Kidney (tissue), 14 donors: ENCODE measurements around the gene MT1HL1. TPM values are rescaled to one million over a fixed set of nuclear protein-coding genes. Genes with fewer than 3 reads are reported as not detected.

Experiments
- DNase-seq, 5 donors: peaks; one replicate each; pipeline ENCODE4 v3.0.0-alpha.2; 2013 to 2020
- FAIRE-seq: peaks from 2 replicates; lab custom pipeline; 2012; peaks lifted over from hg19 to GRCh38; lab: Jason Lieb, UNC
- H3K27ac ChIP-seq, 2 donors: one replicate each; pipeline ENCODE4 v1.7.0; 2013; ENCODE audit warnings: low read depth in 2 of 2, low read length in 2 of 2, inconsistent platforms in 1 of 2
- H3K27me3 ChIP-seq: one replicate; pipeline ENCODE4 v1.7.1; 2013; ENCODE audit warnings: low read length, inconsistent platforms; ENCODE audit not compliant: control insufficient read depth, insufficient read depth
- H3K36me3 ChIP-seq, 3 donors: one replicate each; pipeline versions ENCODE4 v1.7.0 to v1.7.1; 2013; ENCODE audit warnings: low read length in 3 of 3, control low read depth in 1 of 3, inconsistent platforms in 1 of 3; ENCODE audit not compliant: insufficient read depth in 3 of 3, control insufficient read depth in 2 of 3
- H3K4me1 ChIP-seq, 3 donors: one replicate each; pipeline versions ENCODE4 v1.7.0 to v1.7.1; 2013; ENCODE audit warnings: low read length in 3 of 3, inconsistent platforms in 1 of 3, low read depth in 1 of 3; ENCODE audit not compliant: control insufficient read depth in 2 of 3, insufficient read depth in 2 of 3
- H3K4me3 ChIP-seq, 3 donors: one replicate each; pipeline versions ENCODE4 v1.7.0 to v1.8.1; 2013; ENCODE audit warnings: low read length in 3 of 3, control low read depth in 1 of 3, inconsistent platforms in 1 of 3
- H3K9ac ChIP-seq, 3 donors: one replicate each; pipeline versions ENCODE4 v1.7.0 to v1.7.1; 2013; ENCODE audit warnings: low read length in 3 of 3, control low read depth in 1 of 3, inconsistent platforms in 1 of 3
- H3K9me3 ChIP-seq, 3 donors: one replicate each; pipeline versions ENCODE4 v1.7.0 to v1.7.1; 2013; ENCODE audit warnings: low read length in 3 of 3, control low read depth in 1 of 3, inconsistent platforms in 1 of 3; ENCODE audit not compliant: control insufficient read depth in 2 of 3, insufficient read depth in 1 of 3
- CTCF ChIP-seq: IDR thresholded peaks from 3 replicates; pipeline ENCODE4 v1.5.1; 2012; ENCODE audit warnings: mild to moderate bottlenecking, moderate library complexity, borderline replicate concordance; ENCODE audit not compliant: insufficient read depth; ENCODE audit errors: extremely low read depth
- intact Hi-C: fragments of 100-400 bp; cut with DNase I; formaldehyde crosslinking; loops from one replicate; pipeline ENCODE4 v1.11.1; 2022
- polyA plus RNA-seq: library from polyadenylated mRNA; stranded (reverse); fragments of 350-450 nt; fragmentation: Illumina TruSeq; extraction: RNeasy Lipid Tissue Mini Kit (QIAGEN cat#74804); gene quantifications from one replicate; pipeline ENCODE4 v1.2.3, GENCODE V29; 2014; ENCODE audit warnings: low read depth, low replicate concordance; ENCODE audit not compliant: insufficient read depth
- total RNA-seq: library from RNA; stranded (reverse); fragmentation: NEBNext Ultra II Directional; extraction: Animal tissue kit (Norgen Biotek cat#: 25700); gene quantifications from one replicate; pipeline ENCODE4 v1.2.1, GENCODE V29; 2021
- donor health status: control.
- donor health status: control.
- donor health status: control.
- donor health status: control.
- donor health status: control.
- donor health status: DM: yes; HTN: yes; CAD: no.
- donor health status: Normal renal cell carcinoma (clear cell type).

Gene MT1HL1
- total and polyA plus RNA-seq, 2 donors from 2014 or later: not detected

- DNase-seq (peak in 4 of 5 donors; percentile 19 to 38 (median 28)), FAIRE-seq (no peak)
- Histone ChIP-seq H3K27ac (no peak overlapping the region), H3K9ac (no peak overlapping the region), H3K27me3 (no peaks in the 10 kb centered on the region), H3K4me3 (no peak overlapping the region), H3K9me3 (no peaks in the 10 kb centered on the region), H3K4me1 (no peaks in the 10 kb centered on the region), H3K36me3 (no peaks in the 10 kb centered on the region)
- intact Hi-C loops: no loop called here
- no peak for TF ChIP-seq CTCF
These were observed 6.4 kb downstream of the MT1HL1 start for GRCh38 chr1:236997882-236998281.

DNA sequence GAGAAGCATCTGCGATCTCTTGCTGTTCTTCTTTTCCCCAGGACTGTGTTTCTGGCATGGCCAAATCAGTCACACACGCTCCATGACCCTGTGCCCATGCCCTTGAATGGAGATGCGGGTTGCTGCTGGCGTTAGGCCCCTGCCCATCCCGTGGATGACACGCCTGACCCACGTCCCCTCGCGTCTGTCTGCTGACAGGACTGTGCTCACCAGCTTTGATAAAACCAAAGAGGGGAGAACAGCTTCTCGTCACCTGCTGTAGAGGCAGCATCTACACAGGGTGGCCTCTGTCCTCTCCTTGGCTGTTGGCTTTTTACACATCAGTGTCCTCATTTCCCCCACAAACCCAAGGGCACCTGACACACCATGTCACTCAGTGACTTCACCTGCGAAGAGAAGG, 6.9 kb downstream of the MT1HL1 start:
- H3K9ac ChIP-seq: no peak overlapping the region
- peak overlapping the region in 1 of 2 donors; percentile 1 for H3K27ac ChIP-seq
- H3K4me1 ChIP-seq: no peaks in the 10 kb centered on the region
- no peak overlapping the region for H3K4me3 ChIP-seq
- no peaks in the 10 kb centered on the region for H3K36me3 ChIP-seq
- DNase-seq (no peak), FAIRE-seq (no peak)
- no peak for TF ChIP-seq CTCF
- no peaks in the 10 kb centered on the region for H3K27me3 ChIP-seq
- H3K9me3 ChIP-seq: no peaks in the 10 kb centered on the region
- intact Hi-C loops: no loop called here

DNA sequence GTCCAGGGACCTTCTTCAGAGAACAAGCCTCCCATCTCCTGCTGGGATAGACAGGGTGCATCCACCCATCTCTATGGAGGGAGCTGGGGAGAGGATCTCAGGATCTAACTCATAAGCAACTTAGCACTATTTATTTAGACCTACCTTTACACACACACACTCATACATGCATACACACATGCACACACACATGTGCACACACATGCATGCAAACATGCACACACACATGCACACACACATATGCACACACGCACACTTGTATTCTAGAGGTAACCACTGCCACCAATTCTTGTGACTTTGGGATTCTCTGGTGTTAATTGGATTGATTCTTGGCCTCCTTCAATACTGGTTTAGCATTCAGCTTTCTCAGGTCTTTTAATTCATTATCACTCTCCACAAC, 9.8 kb downstream of the MT1HL1 start:
- no peak for FAIRE-seq
- intact Hi-C loops: no loop called here
- Histone ChIP-seq H3K36me3 (no peaks in the 10 kb centered on the region), H3K9ac (no peak overlapping the region), H3K9me3 (peaks cover 0 to 11% (median 0%) of the 10 kb centered on the region in 3 donors), H3K27me3 (no peaks in the 10 kb centered on the region), H3K4me1 (no peaks in the 10 kb centered on the region), H3K27ac (no peak overlapping the region), H3K4me3 (no peak overlapping the region)
- no peak for DNase-seq
- no peak for TF ChIP-seq CTCF

DNA sequence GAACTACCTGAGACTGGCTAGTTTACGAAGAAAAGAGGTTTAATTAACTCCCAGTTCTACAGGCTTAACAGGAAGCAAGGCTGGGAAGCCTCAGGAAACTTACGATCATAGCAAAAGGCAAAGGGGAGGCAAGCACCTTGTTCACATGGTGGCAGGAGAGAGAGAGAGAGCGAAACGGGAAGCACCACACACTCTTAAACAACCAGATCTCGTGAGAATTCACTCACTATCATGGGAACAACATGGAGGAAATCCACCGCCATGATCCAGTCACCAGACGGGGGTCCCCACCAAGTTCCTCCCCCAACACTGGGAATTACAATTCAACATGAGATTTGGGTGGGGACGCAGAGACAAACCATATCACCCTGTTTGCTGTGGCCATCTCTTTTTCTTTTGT, 11.8 kb downstream of the MT1HL1 start:
- H3K4me1 ChIP-seq: no peaks in the 10 kb centered on the region
- no peak overlapping the region for H3K4me3 ChIP-seq
- FAIRE-seq (no peak), DNase-seq (no peak)
- no peak for TF ChIP-seq CTCF
- no peak overlapping the region for H3K9ac ChIP-seq
- no peaks in the 10 kb centered on the region for H3K27me3 ChIP-seq
- H3K27ac ChIP-seq: no peak overlapping the region
- intact Hi-C loops: no loop called here
- no peaks in the 10 kb centered on the region for H3K36me3 ChIP-seq
- H3K9me3 ChIP-seq: peaks cover 0 to 17% (median 0%) of the 10 kb centered on the region in 3 donors
